22Rv1 (cell line): ENCODE data around the gene ZNF329.

Experiments used
- H3K27ac ChIP-seq: fragments of 450-650 bp; 2 replicates; pipeline ENCODE4 v1.5.1; 2017
- ZFX ChIP-seq: fragments of 450-650 bp; IDR thresholded peaks from 2 replicates; pipeline ENCODE4 v1.6.1; 2017; ENCODE audit warnings: antibody characterized with exemption, borderline replicate concordance
- TF ChIP-seq, protein P1 (sequence below): fragments of 450-650 bp; IDR thresholded peaks from 2 replicates; pipeline ENCODE4 v1.5.1; 2017; ENCODE audit warnings: mild to moderate bottlenecking

Gene ZNF329

DNA sequence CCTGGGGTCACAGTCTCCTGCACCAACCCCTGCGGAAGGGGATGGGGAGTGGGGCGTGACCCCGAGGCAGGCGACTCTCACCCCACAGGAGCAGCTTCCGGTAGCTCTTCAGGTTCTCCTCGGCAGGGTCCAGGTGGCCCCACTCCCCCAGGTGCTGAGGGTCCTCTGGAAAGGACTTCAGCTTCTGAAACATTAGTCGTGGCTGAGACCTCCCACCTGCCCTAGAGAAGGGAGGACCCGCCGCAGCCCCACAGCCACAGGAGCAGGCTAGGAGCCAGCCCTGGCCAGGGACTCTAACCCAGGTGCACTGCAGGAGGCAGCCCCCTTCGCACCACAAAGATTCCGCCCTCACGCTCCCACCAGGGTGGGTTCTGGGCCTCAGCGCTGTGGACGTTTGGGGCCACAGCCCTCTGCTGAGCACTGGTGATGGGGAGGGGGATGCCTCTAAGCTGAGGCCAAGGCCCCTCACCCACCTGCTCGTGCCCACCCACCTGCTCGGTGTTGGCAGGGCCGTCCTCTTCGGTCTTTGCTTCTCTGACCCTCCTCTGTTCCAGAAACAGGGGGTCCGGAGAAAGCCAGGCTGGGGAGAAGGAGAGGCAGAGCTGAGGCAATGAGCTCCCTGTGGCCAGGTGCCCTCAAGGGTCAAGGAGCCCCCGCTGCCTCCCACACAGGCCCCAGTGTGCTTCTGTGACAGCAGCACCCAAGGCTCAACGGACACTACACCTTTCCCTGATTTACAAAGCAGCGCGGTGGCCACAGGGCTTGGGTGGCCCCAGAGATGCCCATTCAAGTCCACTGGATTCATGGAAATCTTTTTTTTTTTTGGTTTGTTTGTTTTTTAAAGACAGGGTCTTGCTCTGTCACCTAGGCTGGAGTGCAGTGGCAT, 63.5 kb downstream of the ZNF329 start:
- TF ChIP-seq ZFX = no peak
- TF ChIP-seq, protein P1, sequence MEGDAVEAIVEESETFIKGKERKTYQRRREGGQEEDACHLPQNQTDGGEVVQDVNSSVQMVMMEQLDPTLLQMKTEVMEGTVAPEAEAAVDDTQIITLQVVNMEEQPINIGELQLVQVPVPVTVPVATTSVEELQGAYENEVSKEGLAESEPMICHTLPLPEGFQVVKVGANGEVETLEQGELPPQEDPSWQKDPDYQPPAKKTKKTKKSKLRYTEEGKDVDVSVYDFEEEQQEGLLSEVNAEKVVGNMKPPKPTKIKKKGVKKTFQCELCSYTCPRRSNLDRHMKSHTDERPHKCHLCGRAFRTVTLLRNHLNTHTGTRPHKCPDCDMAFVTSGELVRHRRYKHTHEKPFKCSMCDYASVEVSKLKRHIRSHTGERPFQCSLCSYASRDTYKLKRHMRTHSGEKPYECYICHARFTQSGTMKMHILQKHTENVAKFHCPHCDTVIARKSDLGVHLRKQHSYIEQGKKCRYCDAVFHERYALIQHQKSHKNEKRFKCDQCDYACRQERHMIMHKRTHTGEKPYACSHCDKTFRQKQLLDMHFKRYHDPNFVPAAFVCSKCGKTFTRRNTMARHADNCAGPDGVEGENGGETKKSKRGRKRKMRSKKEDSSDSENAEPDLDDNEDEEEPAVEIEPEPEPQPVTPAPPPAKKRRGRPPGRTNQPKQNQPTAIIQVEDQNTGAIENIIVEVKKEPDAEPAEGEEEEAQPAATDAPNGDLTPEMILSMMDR = no peak
- no peak overlapping the region for H3K27ac ChIP-seq

DNA sequence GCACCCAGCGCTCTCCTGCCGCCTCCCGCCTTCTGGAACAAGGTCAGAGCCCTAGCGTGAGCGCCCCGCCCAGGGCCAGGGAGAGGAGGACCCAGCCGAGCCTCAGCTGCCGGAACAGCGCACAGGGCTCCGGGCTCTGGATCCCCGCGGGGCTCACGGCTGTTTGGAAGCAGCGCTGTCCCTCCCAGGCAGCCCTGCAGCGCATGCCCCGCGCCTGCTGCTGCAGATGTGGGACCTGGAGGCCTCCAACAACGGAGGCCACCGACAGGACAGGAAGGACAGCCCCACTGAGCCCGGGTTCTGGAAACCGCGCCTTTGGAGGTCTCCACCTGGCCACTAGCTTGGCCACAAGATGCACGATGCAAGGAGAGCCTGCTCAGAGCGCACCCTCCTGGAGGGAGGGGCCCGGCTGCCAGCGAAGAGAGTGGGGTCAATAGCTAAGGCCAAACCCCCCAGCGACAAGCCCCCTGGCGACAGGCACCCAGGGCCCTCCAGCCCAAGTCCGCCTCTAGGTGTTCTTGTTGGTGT, 65.2 kb downstream of the ZNF329 start:
- H3K27ac ChIP-seq = no peak overlapping the region
- TF ChIP-seq, protein P1 = no peak
- TF ChIP-seq ZFX = no peak

DNA sequence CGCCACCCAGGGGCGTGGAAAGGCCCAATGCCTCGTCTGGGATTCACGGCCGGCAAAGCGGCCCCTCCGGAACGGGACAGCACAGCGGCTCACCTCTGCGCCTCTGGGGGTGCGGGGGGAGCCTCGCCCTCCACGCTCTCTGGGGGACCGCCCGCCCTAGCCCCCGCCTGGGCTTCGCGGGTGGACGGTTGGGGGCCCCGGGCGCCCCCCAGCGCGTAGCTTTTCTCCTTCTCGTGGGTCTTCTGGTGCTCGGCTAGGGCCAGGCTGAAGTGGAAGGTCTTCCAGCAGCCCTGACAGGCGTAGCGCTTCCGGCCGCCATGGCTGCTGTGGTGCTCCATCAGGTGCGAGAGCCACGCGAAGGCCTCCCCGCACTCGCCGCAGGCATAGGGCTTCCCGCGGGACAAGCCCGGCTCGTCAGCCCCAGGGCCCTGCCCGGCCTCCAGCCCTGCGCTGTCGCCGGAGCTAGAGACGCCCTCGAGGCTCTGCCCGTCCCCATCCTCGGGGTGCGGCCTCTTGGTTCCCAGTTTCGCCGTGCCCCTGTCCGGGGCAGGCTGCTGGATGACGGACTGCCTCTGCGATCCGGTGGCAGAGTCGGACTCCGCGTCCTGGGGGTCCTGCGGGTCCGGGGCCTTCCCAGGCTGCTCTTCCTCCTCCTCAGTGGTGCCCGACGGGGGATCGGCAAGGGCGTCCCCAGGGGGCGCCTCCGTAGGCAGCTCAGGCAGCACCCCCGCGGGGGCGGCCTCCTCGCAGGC, 65.8 kb downstream of the ZNF329 start:
- no peak overlapping the region for H3K27ac ChIP-seq
- TF ChIP-seq, protein P1 = no peak
- TF ChIP-seq ZFX = no peak

DNA sequence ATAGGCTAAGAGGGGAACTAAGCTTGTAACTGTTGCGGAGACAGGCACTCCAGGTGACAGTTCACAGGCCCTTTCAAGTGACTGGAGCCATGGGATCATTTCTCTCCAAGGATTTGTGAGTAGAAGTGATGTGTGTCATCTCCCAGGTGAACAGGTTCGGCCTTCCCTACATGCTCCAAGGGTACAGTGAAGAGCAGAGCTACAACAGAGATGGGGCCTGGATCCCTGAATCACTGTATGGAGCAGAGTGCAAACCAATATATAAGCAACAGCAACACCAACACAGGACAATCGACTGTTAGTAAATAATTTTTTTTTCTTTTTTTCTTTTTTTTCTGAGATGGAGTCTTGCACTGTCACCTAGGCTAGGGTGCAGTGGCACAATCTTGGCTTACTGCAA, 67.6 kb downstream of the ZNF329 start:
- TF ChIP-seq, protein P1 = no peak
- TF ChIP-seq ZFX = no peak
- H3K27ac ChIP-seq = no peak overlapping the region

DNA sequence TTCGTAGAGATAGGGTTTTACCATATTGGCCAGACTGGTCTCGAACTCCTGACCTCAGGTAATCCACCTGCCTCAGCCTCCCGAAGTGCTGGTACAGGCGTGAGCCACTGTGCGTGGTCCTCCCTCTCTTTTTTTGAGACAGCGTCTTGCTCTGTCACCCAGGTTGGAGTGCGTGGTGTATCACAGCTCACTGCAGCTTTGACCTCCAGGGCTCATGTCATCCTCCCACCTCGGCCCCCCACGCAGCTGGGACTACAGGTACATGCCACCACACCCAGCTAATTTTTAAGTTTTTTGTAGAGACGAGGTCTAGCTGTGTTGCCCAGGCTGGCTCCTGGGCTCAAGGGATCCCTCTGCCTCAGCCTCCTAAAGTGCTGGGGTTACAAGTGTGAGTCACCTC, 70.8 kb downstream of the ZNF329 start:
- TF ChIP-seq, protein P1 = no peak
- TF ChIP-seq ZFX = no peak

More for the DNA sequence above, 70.8 kb downstream of the ZNF329 start:
- H3K27ac ChIP-seq = no peak overlapping the region
